HG02840 (cell line): Measurements from ENCODE around the gene NFATC1.

Experiments used
- ATAC-seq: cut with Tn5 transposase; IDR thresholded peaks from one replicate; pipeline ENCODE4 v1.9.1; 2021; ENCODE audit warnings: mild to moderate bottlenecking, moderate library complexity, moderate number of reproducible peaks; ENCODE audit not compliant: unreplicated experiment, low FRiP score

NFATC1 gene

DNA sequence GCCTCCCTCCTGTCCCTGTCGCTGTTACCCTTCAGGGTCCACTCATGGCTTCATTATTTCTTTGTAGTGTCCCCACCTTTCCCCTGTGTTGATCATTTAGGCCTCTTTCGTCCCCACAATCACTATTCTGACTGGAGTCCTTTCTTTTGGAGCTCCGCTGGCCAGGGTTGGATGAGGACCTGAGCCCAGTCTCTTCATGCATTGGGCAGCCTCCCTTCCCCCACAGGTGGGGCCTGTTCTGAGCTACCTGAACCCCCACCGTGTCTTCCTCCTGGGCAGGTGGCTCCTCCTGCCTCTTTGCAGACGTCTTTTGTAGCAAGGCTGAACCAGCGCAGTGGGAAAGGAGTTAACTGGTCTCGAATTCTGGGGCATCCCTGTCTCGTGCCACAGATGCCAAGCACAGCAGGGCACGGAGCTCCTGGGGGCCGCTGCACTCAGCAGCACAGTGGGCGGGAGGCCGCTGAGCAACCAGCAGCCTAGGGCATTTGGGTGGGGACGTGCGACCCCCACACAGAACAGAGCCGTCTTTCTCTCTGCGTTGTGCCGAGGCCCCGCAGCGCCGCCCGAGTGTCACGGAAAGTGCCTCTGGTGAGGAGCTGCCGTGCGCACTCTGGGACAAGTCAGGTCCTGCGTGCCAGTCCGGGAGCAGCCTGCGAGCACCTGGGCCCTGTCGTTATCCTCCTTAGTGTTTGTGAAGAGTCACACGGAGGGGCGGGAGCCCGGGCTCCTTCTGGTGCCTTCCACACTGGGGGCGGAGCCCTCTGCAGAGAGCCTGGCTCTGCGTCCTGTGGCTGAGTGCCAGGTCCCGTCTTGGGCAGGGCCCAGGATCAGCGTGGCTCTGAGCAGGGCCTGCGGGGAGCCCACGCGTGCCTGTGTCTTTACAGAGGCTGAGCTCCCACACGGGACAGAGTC is 130.1 kb downstream of the NFATC1 start:
- no peak for ATAC-seq

DNA sequence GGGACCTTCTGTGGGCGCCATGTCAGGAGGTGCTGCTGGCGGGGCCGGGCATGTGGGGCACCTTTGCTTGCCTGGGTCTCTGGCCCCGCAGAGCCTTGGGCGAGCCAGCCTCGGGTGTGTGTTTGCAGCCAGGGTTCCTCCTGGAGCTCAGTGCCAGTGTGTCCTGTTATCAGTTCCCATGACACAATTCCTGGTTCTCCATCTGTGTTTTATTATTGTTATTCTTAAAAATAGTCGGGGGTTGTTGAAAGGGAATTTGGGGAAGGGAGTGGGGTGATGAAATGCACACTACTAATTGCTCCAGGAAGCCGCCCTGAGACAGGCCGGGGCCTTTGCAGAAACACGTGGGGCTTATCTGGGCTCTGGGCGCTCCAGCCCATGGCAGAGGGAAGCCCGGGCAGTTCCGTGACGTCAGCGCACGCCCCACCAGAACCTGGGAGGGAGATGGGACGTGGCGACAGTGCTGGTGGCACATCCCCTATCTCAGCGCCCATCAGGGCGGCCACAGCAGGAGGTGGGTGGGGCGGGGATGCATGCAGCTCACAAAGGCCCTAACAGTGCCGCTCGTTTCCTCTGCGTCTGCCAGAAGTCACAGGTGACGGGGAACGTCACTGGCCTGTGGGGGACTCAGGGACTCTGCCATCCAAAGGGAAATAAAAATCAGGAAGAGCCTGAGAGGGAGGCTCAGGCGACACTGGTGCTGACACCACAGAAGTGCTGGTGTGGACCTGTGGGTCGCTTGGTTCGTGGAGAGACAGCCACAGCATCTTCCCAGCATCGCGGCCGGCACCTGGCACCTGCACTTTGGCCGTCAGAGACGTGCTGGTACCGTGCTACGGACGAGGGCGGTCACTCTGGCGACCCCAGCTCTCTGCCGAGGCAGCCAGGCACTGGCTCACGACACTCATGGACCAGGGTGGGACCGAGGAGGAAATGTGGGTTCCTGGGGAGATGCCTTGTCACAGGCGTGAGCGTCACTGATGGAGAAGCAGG is 131.0 kb downstream of the NFATC1 start:
- no peak for ATAC-seq

DNA sequence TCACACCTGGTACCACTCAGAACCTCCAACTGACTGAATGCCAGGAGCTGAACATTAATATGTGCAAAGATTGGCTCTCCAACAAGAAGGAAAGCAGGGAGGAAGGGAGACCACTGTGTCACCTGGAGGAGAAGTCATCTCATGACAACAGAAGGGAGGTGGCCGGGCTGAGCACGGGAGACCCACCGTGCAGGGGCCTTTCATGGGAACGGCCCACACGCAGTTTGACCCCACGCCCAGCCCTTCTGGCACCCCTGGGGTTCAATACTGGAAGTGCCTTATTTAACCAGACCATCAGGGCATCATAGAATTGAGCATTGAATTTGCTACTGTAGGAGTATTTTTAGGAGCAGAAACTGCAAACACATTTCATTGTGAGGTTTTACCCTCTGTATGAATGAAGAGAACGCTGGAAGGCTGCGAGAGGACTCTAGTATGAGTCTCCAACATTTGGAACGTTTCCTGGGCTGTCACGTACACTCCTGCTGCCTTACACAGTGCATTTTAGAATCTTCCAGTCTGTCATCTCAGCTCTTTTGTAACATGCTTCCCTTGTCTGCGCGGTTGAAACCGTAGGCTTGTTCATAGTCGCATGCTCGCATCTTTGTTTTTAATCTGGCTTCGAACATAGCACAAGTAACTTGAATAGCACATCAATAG is 132.1 kb downstream of the NFATC1 start:
- ATAC-seq, result no peak

DNA sequence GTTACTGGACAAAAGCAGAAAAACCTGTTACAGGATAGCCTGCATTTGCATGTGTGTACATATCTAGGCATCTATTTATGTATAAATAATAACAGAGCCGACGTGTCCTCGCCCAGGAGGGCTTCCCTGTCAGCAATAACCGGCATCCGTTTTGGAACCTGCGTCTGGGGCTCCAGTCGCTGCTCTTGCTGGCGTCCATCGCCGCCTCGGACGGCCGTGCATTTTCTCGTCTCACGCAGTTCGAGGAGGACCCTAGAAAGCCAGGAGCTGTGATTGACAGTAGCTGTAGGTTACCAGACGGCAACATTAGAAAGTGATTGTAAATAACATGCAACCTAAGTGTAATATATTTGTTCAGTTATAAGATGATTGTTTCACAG is 132.6 kb downstream of the NFATC1 start:
- no peak for ATAC-seq

DNA sequence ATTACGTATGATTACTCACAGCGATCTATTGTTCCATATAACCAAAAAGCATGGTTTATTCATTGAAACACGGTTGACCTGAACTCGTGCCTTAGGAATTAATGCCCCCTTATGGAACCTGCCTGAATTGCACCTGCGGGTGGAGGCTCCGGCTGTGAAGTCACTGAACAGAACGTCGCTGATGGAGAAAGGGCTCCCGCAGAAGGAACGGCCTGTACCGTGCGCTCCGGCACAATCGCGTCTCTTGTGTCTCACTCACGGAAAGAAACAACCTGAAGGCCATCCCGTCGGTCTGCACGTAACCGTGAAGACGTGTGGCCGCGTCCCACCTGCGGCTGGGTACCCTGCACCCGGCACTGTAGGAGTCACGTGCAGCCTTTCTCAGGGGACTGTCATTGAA is 133.1 kb downstream of the NFATC1 start:
- no peak for ATAC-seq

DNA sequence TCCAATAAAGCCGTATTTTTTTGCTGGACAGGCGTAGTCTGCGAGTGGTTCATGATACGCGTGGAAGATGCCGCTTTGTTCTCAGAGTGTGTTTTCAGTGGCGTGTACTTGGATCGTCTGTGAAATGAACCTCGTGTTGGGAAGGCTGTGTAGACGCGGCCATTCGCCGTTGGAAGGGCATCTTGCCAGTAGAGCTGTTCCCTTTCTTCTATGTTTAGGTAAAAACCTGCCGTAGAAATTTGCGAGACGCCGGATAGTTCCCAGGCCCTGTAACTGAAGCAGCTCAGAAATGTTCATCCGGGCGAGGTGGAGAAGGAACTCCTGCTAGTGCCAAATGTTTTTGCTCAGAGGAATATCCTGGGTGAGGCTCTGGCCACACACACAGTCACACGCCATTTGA is 133.6 kb downstream of the NFATC1 start:
- no peak for ATAC-seq

DNA sequence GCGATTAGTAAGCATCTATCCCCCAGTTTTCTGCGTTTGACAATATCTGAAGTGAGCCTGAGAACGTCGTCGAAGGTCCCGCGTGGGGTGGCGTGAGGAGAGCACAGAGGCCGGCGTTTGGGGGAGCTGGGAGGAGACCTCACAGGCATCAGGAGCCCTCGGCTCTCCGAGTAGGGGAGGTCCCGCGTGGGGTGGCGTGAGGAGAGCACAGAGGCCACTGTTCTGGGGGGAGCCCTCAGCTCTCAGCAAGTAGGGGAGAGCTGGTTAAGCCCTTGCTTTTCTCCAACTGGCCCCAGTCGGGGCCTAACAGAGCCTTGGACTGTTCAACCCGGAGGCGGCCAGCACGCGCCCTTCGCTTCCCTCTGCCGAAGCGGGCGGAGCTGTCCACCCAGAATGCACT is 134.3 kb downstream of the NFATC1 start:
- no peak for ATAC-seq

DNA sequence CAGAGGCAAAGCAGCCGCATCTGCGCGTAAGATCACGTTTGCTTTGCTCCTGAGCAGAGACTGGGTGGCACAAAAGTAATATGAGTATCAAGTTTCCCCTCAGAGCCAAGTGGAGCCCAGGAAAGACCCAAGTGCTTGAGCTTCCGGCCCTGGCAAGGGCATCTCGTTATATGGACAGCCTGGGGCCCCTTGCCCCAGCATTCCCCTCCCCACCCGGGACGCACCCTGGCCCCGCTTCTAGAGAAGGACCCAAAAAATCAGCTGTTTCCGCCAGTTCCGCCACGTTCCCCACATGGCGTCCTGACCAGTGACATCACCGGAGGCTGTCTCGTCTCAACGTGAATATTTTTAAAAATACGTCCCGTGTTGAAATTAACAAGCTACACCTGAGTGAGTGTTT is 135.1 kb downstream of the NFATC1 start:
- ATAC-seq, result no peak

DNA sequence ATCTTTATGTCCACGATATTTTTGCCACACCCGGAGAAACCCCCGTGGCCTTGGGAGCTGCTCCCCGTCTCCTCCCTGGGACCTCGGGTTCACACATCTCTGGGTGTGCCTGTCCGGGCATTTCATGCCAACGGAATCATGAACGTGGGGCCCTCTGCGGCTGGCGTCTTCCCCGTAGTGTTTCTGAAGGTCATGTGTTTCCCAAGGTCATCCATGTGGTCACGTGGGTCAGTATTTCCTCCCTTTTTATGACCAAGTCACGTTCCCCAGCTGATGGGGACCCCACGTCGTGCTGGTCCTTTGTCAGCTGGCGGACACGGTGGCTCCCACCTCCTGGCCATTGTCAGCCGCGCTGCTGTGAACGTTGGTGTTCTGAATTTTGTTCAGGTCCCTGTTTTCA is 135.7 kb downstream of the NFATC1 start:
- no peak for ATAC-seq

DNA sequence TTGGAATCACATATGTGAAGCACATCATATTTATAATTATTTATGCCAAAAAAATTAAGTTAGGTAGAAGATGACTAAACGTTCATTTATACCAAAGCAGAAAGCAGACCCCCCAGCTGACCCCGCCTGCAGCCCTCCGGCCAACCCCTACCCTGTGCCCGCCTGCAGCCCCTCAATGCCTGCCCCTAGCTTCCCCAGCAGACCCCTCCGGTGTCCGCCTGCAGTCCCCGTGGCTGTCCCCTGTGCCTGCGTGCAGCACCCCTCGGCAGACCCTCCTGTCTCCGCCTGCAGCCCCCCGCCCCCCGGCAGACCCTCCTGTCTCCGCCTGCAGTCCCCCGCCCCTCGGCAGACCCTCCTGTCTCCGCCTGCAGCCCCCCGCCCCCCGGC is 136.2 kb downstream of the NFATC1 start:
- ATAC-seq, result no peak

DNA sequence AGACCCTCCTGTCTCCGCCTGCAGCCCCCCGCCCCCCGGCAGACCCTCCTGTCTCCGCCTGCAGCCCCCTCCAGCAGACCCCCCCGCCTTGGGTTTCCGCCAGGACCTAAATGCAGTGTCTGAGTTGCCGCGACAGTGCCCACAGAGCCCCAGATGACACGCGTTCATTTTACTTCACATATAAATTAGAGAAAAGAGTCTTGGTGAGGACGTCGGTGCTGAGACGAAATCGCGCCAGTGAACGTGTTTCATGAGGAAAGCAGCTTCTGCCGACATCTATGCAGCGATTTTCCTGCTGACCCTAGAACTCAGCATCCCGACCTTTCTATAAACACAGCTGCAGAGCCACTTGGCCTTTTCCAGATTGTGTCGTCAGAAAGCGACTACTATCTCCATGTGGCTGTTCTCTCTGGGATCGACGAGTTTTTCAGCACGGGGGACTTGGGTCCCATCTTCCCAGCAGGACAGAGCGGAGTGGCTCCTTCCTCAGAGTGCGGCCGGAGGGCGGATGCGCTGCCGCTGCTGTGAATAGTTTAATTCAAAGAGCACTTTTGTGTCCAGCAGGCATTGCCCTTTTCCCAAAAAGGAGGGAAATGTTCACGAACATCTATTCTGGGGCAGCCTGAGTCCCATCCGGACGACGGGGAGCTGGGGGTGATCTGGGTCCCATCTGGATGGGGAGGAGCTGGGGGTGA is 136.7 kb downstream of the NFATC1 start:
- no peak for ATAC-seq

DNA sequence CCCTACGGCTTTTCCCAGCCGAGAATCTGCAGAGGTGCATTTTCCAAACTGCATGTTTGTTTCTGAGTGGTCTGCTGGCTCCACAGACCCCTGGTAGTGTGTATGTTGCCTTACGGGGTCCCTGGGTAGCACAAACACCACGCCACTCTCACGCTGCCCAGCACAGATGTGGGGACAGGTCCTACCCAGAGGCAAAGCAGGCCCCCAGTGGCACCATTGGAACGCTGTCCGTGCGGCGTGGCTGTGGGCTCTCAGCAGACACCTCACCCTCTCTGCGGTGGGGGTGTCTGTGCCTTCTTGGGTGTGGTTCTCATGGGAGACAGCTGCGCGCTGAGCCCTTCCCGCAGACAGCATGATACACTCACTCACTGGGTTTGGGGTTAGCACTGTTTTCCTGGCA is 137.4 kb downstream of the NFATC1 start:
- ATAC-seq, result no peak

DNA sequence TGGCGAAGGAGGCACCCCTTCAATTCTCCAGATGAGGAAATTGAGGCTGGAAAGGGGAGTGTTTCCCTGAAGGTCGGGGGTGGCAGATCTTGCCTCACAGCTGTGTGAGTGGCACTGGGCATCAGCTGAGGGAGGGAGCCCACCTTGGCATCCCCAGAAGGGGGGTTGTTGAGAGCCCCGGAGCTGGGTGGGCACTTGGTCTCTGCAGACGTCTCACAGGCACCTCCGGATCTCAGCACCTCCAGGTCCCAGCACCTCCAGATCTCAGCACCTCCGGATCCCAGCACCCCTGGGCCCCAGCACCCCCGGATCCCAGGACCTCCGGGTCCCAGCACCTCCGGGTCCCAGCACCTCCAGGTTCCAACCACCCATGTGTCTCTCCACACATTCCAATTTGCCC is 137.9 kb downstream of the NFATC1 start:
- no peak for ATAC-seq

DNA sequence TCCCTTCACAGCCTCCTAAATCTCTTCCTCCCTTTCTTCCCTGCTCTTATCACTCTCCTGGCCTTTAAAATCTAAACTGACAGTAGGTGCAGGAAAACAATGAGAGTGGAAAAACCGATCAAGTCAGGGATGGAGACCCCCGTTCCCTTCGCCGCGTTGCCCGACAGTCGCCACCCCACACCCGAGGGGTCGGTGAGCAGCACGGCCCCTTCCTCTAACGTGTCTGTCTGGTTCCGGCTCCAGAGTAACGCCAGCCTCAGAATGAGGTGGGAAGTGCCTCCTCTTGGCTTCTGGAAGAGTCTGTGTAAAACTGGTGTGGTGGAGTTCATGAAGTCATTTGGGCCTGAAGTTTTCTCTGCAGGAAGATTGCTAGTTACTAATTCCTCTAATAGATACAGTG is 138.6 kb downstream of the NFATC1 start:
- no peak for ATAC-seq

DNA sequence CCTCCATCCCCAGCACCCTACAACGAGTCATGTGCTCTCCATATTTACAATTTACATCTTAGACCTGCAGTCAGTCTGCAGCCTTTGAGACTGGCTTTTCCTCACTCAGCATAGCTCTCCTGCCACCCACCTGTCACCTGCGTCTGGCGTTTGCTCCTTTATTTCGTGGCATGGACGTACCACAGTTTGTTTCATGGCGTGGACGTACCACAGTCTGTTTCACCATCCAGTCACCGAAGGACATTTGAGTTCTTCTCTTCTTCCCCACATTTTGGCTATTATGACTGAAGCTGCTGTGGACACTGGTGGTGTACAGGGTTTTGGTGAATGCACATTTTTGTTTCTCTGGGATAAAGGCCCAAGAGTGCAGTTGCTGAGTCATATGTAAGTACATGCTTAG is 142.0 kb downstream of the NFATC1 start:
- no peak for ATAC-seq

DNA sequence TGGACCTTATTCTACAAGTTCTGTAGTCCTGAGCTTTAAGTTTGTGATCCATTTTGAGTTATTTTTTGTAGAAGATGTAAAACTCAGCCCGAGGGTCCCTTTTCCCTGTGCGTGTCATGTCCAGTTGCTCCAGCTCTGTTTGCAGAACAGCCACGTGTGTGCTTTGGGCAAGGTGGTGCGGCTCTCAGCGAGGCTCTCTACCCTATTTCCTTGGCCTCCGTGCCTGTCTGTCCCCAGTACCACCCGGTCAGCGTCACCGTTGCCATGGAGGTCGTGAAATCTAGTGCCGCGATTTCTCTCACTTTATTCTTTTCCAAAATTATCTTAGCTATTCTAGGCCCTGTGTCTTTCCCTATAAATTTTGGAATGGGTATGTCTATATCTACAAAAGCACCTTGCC is 142.9 kb downstream of the NFATC1 start:
- ATAC-seq, result no peak

DNA sequence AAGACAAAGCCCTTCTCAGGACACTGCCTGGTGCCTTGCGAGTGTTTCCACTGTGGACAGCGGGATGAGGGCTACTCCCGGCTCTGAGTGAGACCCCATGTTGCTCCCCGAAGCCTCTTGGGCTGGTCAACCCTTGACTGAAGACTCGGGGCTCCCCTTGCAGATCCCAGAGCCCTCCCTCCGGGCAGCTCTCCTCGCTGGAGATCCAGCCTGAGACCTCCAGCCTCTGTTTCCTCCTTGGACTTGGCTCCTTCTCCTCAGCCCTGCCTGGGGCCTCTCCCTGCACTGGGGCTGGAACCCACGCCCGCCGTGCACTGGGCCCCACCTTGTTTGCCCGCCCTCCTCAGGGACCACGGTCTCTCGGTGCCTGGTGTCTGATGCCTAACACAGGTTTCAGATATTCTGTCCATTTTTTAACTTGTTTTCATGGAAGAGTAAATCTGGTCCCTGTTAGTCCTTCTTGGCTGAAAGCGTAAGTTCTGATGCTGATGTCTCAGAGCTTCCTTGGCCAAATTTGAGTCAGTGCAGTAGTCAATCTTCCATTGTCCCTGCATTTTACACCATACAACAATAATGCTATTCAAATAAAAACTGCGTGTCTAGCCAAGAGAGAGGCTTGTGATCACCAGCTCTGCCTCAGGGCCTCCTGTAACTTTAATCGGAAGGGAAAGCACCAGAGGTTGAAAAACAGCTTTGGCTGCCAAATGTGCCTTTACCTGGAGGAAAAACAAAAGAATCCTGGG is 144.6 kb downstream of the NFATC1 start:
- ATAC-seq, result no peak

DNA sequence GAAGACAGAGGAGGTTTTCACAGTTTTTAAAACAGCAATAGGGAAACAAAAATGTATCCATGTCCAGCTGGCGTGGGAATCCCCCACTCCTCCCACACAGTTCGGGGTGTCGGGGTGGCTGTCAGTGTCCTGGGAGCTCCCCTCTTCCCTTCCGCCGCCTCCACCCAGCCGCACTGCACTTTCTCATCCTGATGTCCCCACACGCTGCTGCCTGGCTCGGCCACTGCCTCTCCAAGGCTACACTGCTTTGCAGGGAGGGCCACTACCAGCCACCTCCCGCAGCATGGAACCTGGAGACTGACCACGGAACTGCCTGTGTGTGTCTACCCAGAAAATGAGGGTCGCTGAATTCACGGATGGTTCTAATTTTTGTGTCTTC is 145.2 kb downstream of the NFATC1 start:
- no peak for ATAC-seq

DNA sequence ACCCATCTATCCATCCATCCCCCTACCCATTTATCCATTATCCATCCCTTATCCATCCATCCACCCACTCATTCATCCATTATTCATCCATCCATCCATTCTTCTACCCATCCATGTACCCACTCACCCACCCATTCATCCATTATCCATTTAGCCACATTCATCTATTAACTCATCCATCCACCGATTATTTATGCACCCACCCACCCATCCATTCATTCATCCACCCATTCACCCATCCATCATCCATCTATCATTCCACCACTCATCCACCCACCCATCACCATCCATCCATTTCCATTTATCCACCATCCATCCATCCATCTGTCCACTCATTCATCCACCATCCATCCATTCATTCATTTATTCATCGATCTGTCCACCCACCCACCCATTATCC is 146.5 kb downstream of the NFATC1 start:
- no peak for ATAC-seq
